ENCODE measurements around the gene ABCB8. TPM values are rescaled to one million over a fixed set of nuclear protein-coding genes. Genes with fewer than 3 reads are reported as not detected.

The ABCB8 gene
- total RNA-seq, 1 donor from 2014 or later, result 17.4 TPM

DNA sequence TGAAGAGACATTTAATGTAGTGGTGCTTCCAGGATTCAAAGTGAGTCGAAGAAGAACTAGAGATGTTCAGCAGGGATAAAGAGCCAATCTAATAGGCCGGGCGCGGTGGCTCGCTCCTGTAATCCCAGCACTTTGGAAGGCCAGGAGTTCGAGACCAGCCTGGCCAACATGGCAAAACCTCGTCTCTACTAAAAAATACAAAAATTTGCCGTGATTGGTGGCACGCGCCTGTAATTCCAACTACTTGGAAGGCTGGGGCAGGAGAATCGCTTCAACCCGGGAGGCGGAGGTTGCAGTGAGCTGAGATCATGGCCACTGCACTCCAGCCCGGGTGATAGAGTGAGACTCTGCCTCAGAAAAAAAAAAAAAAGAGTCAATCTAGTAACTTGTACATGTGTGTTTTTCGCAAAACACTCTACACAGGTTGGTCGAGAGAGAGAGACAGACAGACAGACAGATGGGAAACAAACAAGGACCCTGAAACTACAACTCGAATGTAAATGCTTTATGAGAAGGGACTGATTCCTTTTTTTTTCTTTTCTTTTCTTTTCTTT, 775 bp downstream of the ABCB8 start:
- no peaks in the 10 kb centered on the region for H3K9me3 Mint-ChIP-seq (ENCODE audit: unreplicated experiment)
- H3K36me3 Mint-ChIP-seq (ENCODE audit: low read depth, unreplicated experiment), result no peaks in the 10 kb centered on the region
- peaks cover 6% of the 10 kb centered on the region for H3K4me1 Mint-ChIP-seq (ENCODE audit: unreplicated experiment)
- H3K27ac Mint-ChIP-seq (ENCODE audit: unreplicated experiment), result peak overlapping the region; percentile 96
- H3K27me3 Mint-ChIP-seq (ENCODE audit: unreplicated experiment), result peaks cover 19% of the 10 kb centered on the region
- TF ChIP-seq, protein P1, sequence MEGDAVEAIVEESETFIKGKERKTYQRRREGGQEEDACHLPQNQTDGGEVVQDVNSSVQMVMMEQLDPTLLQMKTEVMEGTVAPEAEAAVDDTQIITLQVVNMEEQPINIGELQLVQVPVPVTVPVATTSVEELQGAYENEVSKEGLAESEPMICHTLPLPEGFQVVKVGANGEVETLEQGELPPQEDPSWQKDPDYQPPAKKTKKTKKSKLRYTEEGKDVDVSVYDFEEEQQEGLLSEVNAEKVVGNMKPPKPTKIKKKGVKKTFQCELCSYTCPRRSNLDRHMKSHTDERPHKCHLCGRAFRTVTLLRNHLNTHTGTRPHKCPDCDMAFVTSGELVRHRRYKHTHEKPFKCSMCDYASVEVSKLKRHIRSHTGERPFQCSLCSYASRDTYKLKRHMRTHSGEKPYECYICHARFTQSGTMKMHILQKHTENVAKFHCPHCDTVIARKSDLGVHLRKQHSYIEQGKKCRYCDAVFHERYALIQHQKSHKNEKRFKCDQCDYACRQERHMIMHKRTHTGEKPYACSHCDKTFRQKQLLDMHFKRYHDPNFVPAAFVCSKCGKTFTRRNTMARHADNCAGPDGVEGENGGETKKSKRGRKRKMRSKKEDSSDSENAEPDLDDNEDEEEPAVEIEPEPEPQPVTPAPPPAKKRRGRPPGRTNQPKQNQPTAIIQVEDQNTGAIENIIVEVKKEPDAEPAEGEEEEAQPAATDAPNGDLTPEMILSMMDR (IDR thresholded peaks at IDR 0.05; ENCODE audit: unreplicated experiment), result no peak
- no peak for DNase-seq (ENCODE audit: low spot score)
- H3K4me3 Mint-ChIP-seq (ENCODE audit: unreplicated experiment), result peak overlapping the region; percentile 91

DNA sequence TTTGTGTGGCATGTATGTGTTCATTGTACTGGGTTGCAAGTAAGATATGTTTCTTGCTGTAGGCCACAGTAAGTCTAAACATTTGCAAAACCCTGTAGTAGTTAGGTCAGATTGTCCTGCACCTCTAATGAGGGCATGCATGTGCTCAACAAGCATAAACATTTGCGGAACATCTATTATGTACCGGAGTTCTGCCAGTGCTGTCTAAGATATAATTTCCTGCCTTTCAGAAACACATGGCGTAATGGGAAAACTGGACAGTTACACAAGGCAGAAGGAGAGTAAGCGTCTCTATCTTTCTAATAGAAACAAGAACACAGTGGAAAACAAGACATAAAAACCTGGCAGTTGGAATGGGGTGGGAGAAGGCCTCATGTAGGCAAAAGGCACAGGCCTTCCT, 2.8 kb downstream of the ABCB8 start:
- no peaks in the 10 kb centered on the region for H3K36me3 Mint-ChIP-seq (ENCODE audit: low read depth, unreplicated experiment)
- H3K9me3 Mint-ChIP-seq (ENCODE audit: unreplicated experiment), result no peaks in the 10 kb centered on the region
- peaks cover 6% of the 10 kb centered on the region for H3K4me1 Mint-ChIP-seq (ENCODE audit: unreplicated experiment)
- no peak overlapping the region for H3K27ac Mint-ChIP-seq (ENCODE audit: unreplicated experiment)
- TF ChIP-seq, protein P1 (IDR thresholded peaks at IDR 0.05; ENCODE audit: unreplicated experiment), result no peak
- no peak for DNase-seq (ENCODE audit: low spot score)
- peaks cover 19% of the 10 kb centered on the region for H3K27me3 Mint-ChIP-seq (ENCODE audit: unreplicated experiment)
- peak overlapping the region; percentile 28 for H3K4me3 Mint-ChIP-seq (ENCODE audit: unreplicated experiment)

DNA sequence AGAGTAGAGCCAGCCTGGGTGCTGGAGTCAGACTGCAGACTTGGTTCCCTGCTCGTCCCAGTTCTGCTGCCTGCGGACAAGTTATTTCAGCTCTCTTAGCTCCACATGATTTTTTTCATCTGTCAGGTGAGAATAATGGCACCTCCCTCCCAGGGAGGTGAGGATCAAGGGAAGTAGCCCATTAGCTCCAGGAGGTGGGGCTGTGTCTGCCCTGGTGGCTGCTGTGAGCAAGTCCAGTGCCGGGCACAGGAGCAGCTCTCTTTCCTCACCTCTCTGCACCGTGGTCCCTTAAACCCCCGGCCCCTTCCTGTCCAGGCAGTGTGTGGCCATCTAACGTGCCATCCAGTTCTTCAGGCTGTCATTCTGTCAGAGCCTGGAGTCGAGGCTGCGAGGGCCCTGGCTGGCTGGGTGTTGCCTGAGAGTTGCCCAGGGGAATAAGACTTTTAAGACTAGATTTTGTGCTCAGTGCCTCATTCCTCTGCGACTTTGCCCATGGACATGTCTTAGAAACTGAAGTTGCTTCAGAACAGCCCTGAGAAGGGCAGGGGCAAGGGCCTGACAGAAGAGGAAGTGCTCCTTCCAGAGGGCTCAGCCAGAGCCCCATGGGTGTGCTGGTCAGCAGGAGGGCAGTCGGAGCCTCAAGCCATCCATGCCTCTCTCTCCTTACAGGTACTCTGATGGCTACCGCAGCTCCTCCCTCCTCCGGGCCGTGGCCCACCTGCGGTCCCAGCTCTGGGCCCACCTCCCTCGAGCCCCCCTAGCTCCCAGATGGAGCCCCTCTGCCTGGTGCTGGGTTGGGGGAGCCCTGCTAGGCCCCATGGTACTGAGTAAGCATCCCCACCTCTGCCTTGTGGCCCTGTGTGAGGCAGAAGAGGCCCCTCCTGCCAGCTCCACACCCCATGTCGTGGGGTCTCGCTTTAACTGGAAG, 5.0 kb downstream of the ABCB8 start:
- H3K9me3 Mint-ChIP-seq (ENCODE audit: unreplicated experiment), result no peaks in the 10 kb centered on the region
- TF ChIP-seq, protein P1 (IDR thresholded peaks at IDR 0.05; ENCODE audit: unreplicated experiment), result no peak
- peaks cover 8% of the 10 kb centered on the region for H3K27me3 Mint-ChIP-seq (ENCODE audit: unreplicated experiment)
- no peak overlapping the region for H3K4me3 Mint-ChIP-seq (ENCODE audit: unreplicated experiment)
- H3K36me3 Mint-ChIP-seq (ENCODE audit: low read depth, unreplicated experiment), result no peaks in the 10 kb centered on the region
- H3K4me1 Mint-ChIP-seq (ENCODE audit: unreplicated experiment), result peaks cover 6% of the 10 kb centered on the region
- DNase-seq (ENCODE audit: low spot score), result no peak
- no peak overlapping the region for H3K27ac Mint-ChIP-seq (ENCODE audit: unreplicated experiment)

DNA sequence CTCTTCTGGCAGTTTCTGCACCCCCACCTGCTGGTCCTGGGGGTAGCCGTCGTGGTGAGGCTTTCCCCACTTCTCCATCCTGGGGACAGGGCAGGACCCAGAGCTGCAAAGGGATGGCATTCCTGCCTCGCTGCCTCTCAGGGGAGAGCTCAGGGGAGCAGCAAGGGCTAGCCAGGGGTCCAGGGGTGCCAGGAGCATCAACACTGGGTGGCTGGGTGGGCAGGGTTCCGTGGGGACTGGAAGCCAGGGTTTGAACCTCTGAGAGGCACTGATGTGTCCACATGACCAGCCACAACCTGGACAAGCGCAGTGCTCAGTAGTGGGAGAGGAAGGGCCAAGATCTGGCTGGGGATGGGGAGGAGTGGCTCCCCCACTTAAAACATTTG, 5.6 kb downstream of the ABCB8 start:
- DNase-seq (ENCODE audit: low spot score), result no peak
- H3K27ac Mint-ChIP-seq (ENCODE audit: unreplicated experiment), result no peak overlapping the region

More for the DNA sequence above, 5.6 kb downstream of the ABCB8 start:
- no peak overlapping the region for H3K4me3 Mint-ChIP-seq (ENCODE audit: unreplicated experiment)
- H3K36me3 Mint-ChIP-seq (ENCODE audit: low read depth, unreplicated experiment), result no peaks in the 10 kb centered on the region
- TF ChIP-seq, protein P1 (IDR thresholded peaks at IDR 0.05; ENCODE audit: unreplicated experiment), result no peak
- H3K27me3 Mint-ChIP-seq (ENCODE audit: unreplicated experiment), result peaks cover 8% of the 10 kb centered on the region
- peaks cover 4% of the 10 kb centered on the region for H3K4me1 Mint-ChIP-seq (ENCODE audit: unreplicated experiment)
- no peaks in the 10 kb centered on the region for H3K9me3 Mint-ChIP-seq (ENCODE audit: unreplicated experiment)
